ENCODE data around the gene CETN3.

GRCh38 chr5:90418214-90418613 is 8.7 kb upstream of the CETN3 start:
- TF ChIP-seq CTCF (IDR thresholded peaks at IDR 0.05) (no peak), POLR2A (IDR thresholded peaks at IDR 0.05) (no peak)

Data from esophagus squamous epithelium (tissue), 4 donors.